K562 (cell line): ENCODE measurements around the gene PRXL2B. TPM values are rescaled to one million over a fixed set of nuclear protein-coding genes. Genes with fewer than 3 reads are reported as not detected.

Experiments used
- BACH1 ChIP-seq: fragments of 200-800 bp; sonication (Bioruptor generic); IDR thresholded peaks from 2 replicates; pipeline ENCODE4 v1.6.1; 2016; ENCODE audit warnings: missing genetic modification characterization, missing compliant biosample characterization
- JUND ChIP-seq, 2 experiments: IDR thresholded peaks; 2 replicates in 1 of 2; 3 replicates in 1 of 2; pipeline ENCODE4 v1.6.1; 2011; ENCODE audit warnings: borderline replicate concordance in 2 of 2, low read depth in 2 of 2, low read length in 2 of 2, improper control_type of control experiment in 1 of 2, missing biosample characterization in 1 of 2, missing genetic modification characterization in 1 of 2, missing genetic modification reagents in 1 of 2
- MAFG ChIP-seq: fragments of 450-650 bp; conservative IDR thresholded peaks from 2 replicates; pipeline ENCODE4 v1.6.1; 2016; ENCODE audit warnings: missing genetic modification characterization, missing compliant biosample characterization
- RFX7 ChIP-seq: fragments of 250-450 bp; sonication (Bioruptor Pico); IDR thresholded peaks from 2 replicates; pipeline ENCODE4 v1.5.1; 2021; ENCODE audit warnings: mild to moderate bottlenecking
- RNF2 ChIP-seq: sonication (generic); IDR thresholded peaks from 2 replicates; pipeline ENCODE4 v1.6.1; 2016
- SMAD1 ChIP-seq: fragments of 150-350 bp; IDR thresholded peaks from 2 replicates; pipeline ENCODE4 v1.6.1; 2014; ENCODE audit warnings: low read length, low read depth; ENCODE audit not compliant: partially characterized antibody
- ZFPM2 ChIP-seq: fragments of 250-450 bp; sonication (Bioruptor Pico); IDR thresholded peaks from 2 replicates; pipeline ENCODE4 v1.5.1; 2022; ENCODE audit warnings: mild to moderate bottlenecking
- ZNF311 ChIP-seq: fragments of 250-450 bp; sonication (Bioruptor Pico); IDR thresholded peaks from 2 replicates; pipeline ENCODE4 v1.4.0; 2020; ENCODE audit warnings: mild to moderate bottlenecking, moderate library complexity
- ZNF589 ChIP-seq: fragments of 200-800 bp; sonication (Bioruptor generic); IDR thresholded peaks from 2 replicates; pipeline ENCODE4 v1.6.1; 2016; ENCODE audit warnings: low read depth, missing genetic modification characterization, missing compliant biosample characterization
- polyA plus RNA-seq, 8 experiments: library from polyadenylated mRNA; depleted of rRNA in 4 of 8; stranded (reverse) in 5 of 8; unstranded in 3 of 8; fragments of >200 nt; fragmentation: Nextera tagmentation in 2 of 8; fragmentation: Illumina TruSeq in 1 of 8; extraction: Ambion mirVana in 2 of 8; extraction: Trizol in 1 of 8; gene quantifications; 2 replicates each; pipeline versions ENCODE4 v1.2.1 to v1.2.3, GENCODE V29; 2011 to 2014; ENCODE audit warnings: inconsistent platforms in 1 of 8, missing spikeins in 1 of 8
- total RNA-seq, 7 experiments: library from RNA; depleted of rRNA in 6 of 7; stranded (reverse); fragments of >200 nt in 6 of 7; fragmentation: Illumina TruSeq in 2 of 7; extraction: Trizol in 2 of 7; gene quantifications; 2 replicates each; pipeline versions ENCODE4 v1.2.1 to v1.2.3, GENCODE V29; 2011 to 2021; ENCODE audit warnings: low replicate concordance in 1 of 7
- TF ChIP-seq, protein P1 (sequence below): fragments of 450-650 bp; IDR thresholded peaks from 2 replicates; pipeline ENCODE4 v1.6.1; 2016; ENCODE audit warnings: low read depth
- TF ChIP-seq, protein P2 (sequence below), 2 experiments: fragments of 450-650 bp in 1 of 2; sonication (generic) in 1 of 2; formaldehyde crosslinking in 1 of 2; IDR thresholded peaks in 1 of 2; conservative IDR thresholded peaks in 1 of 2; 2 replicates each; pipeline versions ENCODE4 v1.6.1 to v1.8.1; 2016 to 2023; ENCODE audit warnings: mild to moderate bottlenecking in 2 of 2, moderate library complexity in 2 of 2, inconsistent platforms in 1 of 2, missing genetic modification reagents in 1 of 2
- TF ChIP-seq, protein P3 (sequence below): sonication (generic); formaldehyde crosslinking; IDR thresholded peaks from 2 replicates; pipeline ENCODE4 v1.9.0; 2022; ENCODE audit warnings: mild to moderate bottlenecking, missing genetic modification reagents
- TF ChIP-seq, protein P4 (sequence below): fragments of 450-650 bp; IDR thresholded peaks from 2 replicates; pipeline ENCODE4 v1.6.1; 2016; ENCODE audit warnings: low read depth, mild to moderate bottlenecking, moderate library complexity
- TF ChIP-seq, protein P5 (sequence below): fragments of 250-450 bp; sonication (Bioruptor Pico); IDR thresholded peaks from 2 replicates; pipeline ENCODE4 v1.5.0; 2022; ENCODE audit warnings: mild to moderate bottlenecking

The PRXL2B gene
- total and polyA plus RNA-seq, 9 of the 15 experiments (the other 6 are each of a cell fraction or from before 2014, with no cell fraction given), result 0.99 to 25.3 (median 11.8) TPM

DNA sequence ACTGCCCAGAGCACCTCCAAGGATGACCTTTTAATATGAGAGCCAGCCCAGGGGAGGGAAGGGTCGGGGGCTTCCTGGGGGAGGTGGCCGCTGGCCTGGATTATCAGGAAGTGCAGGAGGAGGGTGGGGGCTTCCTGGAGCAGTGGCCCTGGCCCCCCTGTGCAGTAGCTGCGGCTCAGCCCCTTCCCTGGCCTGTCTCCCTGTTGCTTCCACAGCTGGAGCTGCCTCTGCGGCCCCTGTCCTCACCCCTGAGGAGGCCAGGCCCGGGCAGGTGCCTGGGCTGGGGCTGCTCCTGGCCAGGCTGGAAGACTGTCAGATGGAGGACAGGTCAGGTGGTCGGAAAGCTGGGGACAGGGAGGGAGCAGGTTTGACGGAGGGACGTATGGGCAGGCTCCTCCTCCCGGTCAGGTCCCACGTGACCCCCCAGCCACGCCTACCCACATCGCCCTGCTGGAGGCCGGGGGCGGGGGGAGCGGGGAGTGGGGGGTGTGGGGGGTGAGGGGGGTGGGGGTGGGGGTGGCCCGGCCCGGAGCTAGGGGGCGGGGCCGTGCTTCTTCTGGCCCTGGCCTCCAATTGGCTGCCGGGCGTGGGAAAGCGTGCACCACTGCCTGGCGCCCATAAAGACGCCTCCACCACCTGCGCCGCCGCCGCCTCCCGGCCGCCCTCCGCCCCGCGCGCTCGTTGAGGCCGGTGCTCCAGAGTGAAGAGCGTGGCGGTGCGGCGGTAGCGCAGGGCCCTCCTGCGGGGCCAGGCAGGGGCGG is 40.6 kb upstream of the PRXL2B start (continued):
- TF ChIP-seq, protein P1, sequence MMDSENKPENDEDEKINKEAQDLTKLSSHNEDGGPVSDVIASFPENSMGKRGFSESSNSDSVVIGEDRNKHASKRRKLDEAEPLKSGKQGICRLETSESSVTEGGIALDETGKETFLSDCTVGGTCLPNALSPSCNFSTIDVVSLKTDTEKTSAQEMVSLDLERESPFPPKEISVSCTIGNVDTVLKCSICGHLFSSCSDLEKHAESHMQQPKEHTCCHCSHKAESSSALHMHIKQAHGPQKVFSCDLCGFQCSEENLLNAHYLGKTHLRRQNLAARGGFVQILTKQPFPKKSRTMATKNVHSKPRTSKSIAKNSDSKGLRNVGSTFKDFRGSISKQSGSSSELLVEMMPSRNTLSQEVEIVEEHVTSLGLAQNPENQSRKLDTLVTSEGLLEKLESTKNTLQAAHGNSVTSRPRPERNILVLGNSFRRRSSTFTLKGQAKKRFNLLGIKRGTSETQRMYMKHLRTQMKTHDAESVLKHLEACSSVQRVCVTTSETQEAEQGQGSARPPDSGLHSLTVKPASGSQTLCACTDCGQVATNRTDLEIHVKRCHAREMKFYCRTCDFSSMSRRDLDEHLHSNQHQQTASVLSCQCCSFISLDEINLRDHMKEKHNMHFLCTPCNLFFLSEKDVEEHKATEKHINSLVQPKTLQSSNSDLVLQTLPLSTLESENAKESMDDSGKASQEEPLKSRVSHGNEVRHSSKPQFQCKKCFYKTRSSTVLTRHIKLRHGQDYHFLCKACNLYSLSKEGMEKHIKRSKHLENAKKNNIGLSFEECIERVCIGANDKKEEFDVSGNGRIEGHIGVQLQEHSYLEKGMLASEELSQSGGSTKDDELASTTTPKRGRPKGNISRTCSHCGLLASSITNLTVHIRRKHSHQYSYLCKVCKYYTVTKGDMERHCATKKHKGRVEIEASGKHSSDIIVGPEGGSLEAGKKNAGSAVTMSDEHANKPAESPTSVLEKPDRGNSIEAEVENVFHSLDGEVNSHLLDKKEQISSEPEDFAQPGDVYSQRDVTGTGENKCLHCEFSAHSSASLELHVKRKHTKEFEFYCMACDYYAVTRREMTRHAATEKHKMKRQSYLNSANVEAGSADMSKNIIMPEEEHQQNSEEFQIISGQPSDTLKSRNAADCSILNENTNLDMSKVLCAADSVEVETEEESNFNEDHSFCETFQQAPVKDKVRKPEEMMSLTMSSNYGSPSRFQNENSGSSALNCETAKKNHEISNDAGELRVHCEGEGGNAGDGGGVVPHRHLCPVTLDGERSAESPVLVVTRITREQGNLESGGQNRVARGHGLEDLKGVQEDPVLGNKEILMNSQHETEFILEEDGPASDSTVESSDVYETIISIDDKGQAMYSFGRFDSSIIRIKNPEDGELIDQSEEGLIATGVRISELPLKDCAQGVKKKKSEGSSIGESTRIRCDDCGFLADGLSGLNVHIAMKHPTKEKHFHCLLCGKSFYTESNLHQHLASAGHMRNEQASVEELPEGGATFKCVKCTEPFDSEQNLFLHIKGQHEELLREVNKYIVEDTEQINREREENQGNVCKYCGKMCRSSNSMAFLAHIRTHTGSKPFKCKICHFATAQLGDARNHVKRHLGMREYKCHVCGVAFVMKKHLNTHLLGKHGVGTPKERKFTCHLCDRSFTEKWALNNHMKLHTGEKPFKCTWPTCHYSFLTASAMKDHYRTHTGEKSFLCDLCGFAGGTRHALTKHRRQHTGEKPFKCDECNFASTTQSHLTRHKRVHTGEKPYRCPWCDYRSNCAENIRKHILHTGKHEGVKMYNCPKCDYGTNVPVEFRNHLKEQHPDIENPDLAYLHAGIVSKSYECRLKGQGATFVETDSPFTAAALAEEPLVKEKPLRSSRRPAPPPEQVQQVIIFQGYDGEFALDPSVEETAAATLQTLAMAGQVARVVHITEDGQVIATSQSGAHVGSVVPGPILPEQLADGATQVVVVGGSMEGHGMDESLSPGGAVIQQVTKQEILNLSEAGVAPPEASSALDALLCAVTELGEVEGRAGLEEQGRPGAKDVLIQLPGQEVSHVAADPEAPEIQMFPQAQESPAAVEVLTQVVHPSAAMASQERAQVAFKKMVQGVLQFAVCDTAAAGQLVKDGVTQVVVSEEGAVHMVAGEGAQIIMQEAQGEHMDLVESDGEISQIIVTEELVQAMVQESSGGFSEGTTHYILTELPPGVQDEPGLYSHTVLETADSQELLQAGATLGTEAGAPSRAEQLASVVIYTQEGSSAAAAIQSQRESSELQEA, result no peak
- TF ChIP-seq, protein P2, sequence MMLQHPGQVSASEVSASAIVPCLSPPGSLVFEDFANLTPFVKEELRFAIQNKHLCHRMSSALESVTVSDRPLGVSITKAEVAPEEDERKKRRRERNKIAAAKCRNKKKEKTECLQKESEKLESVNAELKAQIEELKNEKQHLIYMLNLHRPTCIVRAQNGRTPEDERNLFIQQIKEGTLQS (IDR thresholded peaks at IDR 0.05), result no peak
- TF ChIP-seq, protein P2 (CRISPR knock-in tag; conservative IDR thresholded peaks at IDR 0.05), result no peak
- TF ChIP-seq MAFG (tag), result no peak
- no peak for TF ChIP-seq ZNF311
- TF ChIP-seq RNF2, result 0 out of 2 replicates have a peak, but pooled peaks have one; percentile 32
- TF ChIP-seq BACH1 (tag), result no peak
- TF ChIP-seq RFX7 (CRISPR knock-in tag), result no peak
- TF ChIP-seq, protein P3, sequence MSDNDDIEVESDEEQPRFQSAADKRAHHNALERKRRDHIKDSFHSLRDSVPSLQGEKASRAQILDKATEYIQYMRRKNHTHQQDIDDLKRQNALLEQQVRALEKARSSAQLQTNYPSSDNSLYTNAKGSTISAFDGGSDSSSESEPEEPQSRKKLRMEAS (CRISPR knock-in tag), result peak; percentile 67
- TF ChIP-seq ZNF589 (CRISPR knock-in tag), result no peak
- TF ChIP-seq, protein P4, sequence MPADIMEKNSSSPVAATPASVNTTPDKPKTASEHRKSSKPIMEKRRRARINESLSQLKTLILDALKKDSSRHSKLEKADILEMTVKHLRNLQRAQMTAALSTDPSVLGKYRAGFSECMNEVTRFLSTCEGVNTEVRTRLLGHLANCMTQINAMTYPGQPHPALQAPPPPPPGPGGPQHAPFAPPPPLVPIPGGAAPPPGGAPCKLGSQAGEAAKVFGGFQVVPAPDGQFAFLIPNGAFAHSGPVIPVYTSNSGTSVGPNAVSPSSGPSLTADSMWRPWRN, result no peak
- no peak for TF ChIP-seq ZFPM2 (CRISPR knock-in tag)
- TF ChIP-seq, protein P5, sequence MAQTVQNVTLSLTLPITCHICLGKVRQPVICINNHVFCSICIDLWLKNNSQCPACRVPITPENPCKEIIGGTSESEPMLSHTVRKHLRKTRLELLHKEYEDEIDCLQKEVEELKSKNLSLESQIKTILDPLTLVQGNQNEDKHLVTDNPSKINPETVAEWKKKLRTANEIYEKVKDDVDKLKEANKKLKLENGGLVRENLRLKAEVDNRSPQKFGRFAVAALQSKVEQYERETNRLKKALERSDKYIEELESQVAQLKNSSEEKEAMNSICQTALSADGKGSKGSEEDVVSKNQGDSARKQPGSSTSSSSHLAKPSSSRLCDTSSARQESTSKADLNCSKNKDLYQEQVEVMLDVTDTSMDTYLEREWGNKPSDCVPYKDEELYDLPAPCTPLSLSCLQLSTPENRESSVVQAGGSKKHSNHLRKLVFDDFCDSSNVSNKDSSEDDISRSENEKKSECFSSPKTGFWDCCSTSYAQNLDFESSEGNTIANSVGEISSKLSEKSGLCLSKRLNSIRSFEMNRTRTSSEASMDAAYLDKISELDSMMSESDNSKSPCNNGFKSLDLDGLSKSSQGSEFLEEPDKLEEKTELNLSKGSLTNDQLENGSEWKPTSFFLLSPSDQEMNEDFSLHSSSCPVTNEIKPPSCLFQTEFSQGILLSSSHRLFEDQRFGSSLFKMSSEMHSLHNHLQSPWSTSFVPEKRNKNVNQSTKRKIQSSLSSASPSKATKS, result no peak
- TF ChIP-seq SMAD1, result no peak
- no peak for TF ChIP-seq JUND (IDR thresholded peaks at IDR 0.05; ENCODE audit: borderline replicate concordance, low read depth, low read length)
- no peak; the same call in 2 of the 3 replicates for TF ChIP-seq JUND (tag; IDR thresholded peaks at IDR 0.05; ENCODE audit: borderline replicate concordance, low read depth, low read length)
